Measurements from ENCODE around the gene TSHZ2.

DNA sequence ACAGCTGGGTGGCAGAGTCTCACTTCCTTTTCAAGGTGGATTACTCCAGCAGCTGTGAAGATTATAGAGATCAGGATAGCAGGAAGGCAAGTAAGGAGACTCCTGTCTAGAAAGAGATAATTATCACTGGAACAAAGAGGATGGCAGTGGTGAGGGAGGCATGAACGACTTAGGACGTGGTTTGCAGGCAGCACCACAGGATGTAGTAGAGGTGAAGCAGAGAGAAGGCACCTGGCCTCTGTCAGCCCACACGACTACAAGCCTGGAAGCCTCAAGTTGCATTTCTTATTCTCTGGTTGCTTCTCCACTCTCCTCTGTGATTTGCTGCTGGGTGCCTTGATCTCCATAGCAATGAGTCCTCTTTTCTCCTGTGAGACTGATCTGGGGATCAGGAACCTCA, 62.7 kb downstream of the TSHZ2 start:
- TF ChIP-seq POLR2A (IDR thresholded peaks at IDR 0.05) = no peak
- TF ChIP-seq, protein P1, sequence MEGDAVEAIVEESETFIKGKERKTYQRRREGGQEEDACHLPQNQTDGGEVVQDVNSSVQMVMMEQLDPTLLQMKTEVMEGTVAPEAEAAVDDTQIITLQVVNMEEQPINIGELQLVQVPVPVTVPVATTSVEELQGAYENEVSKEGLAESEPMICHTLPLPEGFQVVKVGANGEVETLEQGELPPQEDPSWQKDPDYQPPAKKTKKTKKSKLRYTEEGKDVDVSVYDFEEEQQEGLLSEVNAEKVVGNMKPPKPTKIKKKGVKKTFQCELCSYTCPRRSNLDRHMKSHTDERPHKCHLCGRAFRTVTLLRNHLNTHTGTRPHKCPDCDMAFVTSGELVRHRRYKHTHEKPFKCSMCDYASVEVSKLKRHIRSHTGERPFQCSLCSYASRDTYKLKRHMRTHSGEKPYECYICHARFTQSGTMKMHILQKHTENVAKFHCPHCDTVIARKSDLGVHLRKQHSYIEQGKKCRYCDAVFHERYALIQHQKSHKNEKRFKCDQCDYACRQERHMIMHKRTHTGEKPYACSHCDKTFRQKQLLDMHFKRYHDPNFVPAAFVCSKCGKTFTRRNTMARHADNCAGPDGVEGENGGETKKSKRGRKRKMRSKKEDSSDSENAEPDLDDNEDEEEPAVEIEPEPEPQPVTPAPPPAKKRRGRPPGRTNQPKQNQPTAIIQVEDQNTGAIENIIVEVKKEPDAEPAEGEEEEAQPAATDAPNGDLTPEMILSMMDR (IDR thresholded peaks at IDR 0.05) = no peak
- no peak for TF ChIP-seq POLR2AphosphoS5 (IDR thresholded peaks at IDR 0.05)
